ENCODE results near the gene CCL5. TPM values are rescaled to one million over a fixed set of nuclear protein-coding genes. Genes with fewer than 3 reads are reported as not detected.

The CCL5 gene
- total and polyA plus RNA-seq, 2 experiments from 2014 or later, result not detected

DNA sequence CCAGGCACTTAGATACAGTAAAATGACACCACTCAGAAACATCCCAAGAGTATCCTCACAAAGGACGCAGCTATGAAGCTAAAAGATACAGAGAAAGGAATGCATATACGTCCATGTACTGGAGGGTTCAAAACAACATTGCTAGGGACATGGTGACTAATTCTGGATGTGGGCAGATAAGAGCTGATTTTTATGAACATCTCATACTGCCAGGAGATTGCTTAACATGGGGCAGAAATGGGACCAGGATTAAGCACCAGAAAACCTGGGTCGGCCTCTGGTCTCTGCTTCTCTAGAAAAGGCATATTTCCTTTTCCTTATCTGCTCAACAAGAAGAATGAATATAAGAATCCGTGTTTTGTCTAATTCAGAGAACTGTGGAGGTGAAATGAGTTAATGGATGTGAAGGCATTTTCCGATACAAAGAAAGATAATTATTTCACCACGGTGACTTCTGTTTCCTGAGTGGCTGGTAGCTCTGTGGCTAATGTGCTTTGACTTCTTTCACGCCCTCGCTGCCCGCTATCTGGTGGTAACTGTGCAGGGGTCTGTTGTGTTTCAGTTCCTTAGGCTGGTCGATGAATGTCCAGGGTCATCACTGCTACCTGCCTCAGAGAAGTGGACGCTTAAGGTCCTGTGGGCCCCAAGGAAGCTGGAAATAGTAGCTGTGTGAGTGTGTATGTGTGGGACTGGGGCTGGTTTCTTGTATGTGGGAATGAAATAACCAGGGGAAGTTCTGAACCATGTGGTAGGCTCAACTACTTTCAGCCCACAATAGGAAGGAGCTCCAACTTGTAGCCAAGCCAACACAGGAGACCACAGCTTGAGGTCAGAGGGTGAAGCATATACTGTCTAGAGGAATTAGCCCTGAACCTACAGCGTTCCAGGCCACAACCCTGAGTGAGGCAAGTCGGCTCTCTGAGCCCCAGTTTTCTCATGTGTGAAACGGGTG lies 15.8 kb upstream of the CCL5 start:
- H3K27ac ChIP-seq (ENCODE audit: low read depth), result no peak overlapping the region
- no peaks in the 10 kb centered on the region for H3K9me2 ChIP-seq (ENCODE audit: insufficient read depth)
- Mint-ChIP-seq H3K36me3 (ENCODE audit: low read depth) (no peaks in the 10 kb centered on the region), H3K27me3 (ENCODE audit: insufficient read depth, low read depth, poor library complexity) (peaks cover 3% of the 10 kb centered on the region), H3K9me3 (no peaks in the 10 kb centered on the region), H3K4me1 (peaks cover 7% of the 10 kb centered on the region), H3K27ac (no peak overlapping the region), H3K4me3 (no peak overlapping the region)
- no peaks in the 10 kb centered on the region for H3K4me1 ChIP-seq (ENCODE audit: insufficient read depth)
- H3K36me3 ChIP-seq (ENCODE audit: insufficient read depth), result no peaks in the 10 kb centered on the region
- no peak overlapping the region for H3K4me3 ChIP-seq
- H4K20me1 ChIP-seq (replicated peaks; ENCODE audit: insufficient read depth), result no peaks in the 10 kb centered on the region
- DNase-seq (ENCODE audit: low spot score) (no peak), ATAC-seq (no peak)
- no peak overlapping the region for H2AFZ ChIP-seq
- no peaks in the 10 kb centered on the region for H3F3A ChIP-seq (replicated peaks; ENCODE audit: low read depth)
- no peak overlapping the region for H3K4me2 ChIP-seq
- TF ChIP-seq STAT1 (IDR thresholded peaks at IDR 0.05; ENCODE audit: unreplicated experiment) (no peak), ZNF331 (CRISPR knock-in tag; IDR thresholded peaks at IDR 0.05; ENCODE audit: low read depth) (no peak), CREB1 (CRISPR knock-in tag; IDR thresholded peaks at IDR 0.05; ENCODE audit: low read depth) (no peak), EZH2phosphoT487 (IDR thresholded peaks at IDR 0.05; ENCODE audit: unreplicated experiment) (no peak), EZH2 (IDR thresholded peaks at IDR 0.05; ENCODE audit: low read depth, unreplicated experiment) (no peak), ZNF114 (CRISPR knock-in tag; IDR thresholded peaks at IDR 0.05) (no peak), POLR2AphosphoS5 (IDR thresholded peaks at IDR 0.05; ENCODE audit: low read depth) (no peak), JUNB (IDR thresholded peaks at IDR 0.05; ENCODE audit: unreplicated experiment) (no peak), NANOG (IDR thresholded peaks at IDR 0.05; ENCODE audit: borderline replicate concordance) (no peak)
- TF ChIP-seq, protein P1, sequence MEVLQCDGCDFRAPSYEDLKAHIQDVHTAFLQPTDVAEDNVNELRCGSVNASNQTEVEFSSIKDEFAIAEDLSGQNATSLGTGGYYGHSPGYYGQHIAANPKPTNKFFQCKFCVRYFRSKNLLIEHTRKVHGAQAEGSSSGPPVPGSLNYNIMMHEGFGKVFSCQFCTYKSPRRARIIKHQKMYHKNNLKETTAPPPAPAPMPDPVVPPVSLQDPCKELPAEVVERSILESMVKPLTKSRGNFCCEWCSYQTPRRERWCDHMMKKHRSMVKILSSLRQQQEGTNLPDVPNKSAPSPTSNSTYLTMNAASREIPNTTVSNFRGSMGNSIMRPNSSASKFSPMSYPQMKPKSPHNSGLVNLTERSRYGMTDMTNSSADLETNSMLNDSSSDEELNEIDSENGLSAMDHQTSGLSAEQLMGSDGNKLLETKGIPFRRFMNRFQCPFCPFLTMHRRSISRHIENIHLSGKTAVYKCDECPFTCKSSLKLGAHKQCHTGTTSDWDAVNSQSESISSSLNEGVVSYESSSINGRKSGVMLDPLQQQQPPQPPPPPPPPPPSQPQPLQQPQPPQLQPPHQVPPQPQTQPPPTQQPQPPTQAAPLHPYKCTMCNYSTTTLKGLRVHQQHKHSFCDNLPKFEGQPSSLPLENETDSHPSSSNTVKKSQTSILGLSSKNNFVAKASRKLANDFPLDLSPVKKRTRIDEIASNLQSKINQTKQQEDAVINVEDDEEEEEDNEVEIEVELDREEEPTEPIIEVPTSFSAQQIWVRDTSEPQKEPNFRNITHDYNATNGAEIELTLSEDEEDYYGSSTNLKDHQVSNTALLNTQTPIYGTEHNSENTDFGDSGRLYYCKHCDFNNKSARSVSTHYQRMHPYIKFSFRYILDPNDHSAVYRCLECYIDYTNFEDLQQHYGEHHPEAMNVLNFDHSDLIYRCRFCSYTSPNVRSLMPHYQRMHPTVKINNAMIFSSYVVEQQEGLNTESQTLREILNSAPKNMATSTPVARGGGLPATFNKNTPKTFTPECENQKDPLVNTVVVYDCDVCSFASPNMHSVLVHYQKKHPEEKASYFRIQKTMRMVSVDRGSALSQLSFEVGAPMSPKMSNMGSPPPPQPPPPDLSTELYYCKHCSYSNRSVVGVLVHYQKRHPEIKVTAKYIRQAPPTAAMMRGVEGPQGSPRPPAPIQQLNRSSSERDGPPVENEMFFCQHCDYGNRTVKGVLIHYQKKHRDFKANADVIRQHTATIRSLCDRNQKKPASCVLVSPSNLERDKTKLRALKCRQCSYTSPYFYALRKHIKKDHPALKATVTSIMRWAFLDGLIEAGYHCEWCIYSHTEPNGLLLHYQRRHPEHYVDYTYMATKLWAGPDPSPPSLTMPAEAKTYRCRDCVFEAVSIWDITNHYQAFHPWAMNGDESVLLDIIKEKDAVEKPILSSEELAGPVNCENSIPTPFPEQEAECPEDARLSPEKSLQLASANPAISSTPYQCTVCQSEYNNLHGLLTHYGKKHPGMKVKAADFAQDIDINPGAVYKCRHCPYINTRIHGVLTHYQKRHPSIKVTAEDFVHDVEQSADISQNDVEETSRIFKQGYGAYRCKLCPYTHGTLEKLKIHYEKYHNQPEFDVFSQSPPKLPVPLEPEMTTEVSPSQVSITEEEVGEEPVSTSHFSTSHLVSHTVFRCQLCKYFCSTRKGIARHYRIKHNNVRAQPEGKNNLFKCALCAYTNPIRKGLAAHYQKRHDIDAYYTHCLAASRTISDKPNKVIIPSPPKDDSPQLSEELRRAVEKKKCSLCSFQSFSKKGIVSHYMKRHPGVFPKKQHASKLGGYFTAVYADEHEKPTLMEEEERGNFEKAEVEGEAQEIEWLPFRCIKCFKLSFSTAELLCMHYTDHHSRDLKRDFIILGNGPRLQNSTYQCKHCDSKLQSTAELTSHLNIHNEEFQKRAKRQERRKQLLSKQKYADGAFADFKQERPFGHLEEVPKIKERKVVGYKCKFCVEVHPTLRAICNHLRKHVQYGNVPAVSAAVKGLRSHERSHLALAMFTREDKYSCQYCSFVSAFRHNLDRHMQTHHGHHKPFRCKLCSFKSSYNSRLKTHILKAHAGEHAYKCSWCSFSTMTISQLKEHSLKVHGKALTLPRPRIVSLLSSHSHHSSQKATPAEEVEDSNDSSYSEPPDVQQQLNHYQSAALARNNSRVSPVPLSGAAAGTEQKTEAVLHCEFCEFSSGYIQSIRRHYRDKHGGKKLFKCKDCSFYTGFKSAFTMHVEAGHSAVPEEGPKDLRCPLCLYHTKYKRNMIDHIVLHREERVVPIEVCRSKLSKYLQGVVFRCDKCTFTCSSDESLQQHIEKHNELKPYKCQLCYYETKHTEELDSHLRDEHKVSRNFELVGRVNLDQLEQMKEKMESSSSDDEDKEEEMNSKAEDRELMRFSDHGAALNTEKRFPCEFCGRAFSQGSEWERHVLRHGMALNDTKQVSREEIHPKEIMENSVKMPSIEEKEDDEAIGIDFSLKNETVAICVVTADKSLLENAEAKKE (CRISPR knock-in tag; IDR thresholded peaks at IDR 0.05), result no peak
- TF ChIP-seq, protein P2, sequence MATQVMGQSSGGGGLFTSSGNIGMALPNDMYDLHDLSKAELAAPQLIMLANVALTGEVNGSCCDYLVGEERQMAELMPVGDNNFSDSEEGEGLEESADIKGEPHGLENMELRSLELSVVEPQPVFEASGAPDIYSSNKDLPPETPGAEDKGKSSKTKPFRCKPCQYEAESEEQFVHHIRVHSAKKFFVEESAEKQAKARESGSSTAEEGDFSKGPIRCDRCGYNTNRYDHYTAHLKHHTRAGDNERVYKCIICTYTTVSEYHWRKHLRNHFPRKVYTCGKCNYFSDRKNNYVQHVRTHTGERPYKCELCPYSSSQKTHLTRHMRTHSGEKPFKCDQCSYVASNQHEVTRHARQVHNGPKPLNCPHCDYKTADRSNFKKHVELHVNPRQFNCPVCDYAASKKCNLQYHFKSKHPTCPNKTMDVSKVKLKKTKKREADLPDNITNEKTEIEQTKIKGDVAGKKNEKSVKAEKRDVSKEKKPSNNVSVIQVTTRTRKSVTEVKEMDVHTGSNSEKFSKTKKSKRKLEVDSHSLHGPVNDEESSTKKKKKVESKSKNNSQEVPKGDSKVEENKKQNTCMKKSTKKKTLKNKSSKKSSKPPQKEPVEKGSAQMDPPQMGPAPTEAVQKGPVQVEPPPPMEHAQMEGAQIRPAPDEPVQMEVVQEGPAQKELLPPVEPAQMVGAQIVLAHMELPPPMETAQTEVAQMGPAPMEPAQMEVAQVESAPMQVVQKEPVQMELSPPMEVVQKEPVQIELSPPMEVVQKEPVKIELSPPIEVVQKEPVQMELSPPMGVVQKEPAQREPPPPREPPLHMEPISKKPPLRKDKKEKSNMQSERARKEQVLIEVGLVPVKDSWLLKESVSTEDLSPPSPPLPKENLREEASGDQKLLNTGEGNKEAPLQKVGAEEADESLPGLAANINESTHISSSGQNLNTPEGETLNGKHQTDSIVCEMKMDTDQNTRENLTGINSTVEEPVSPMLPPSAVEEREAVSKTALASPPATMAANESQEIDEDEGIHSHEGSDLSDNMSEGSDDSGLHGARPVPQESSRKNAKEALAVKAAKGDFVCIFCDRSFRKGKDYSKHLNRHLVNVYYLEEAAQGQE (IDR thresholded peaks at IDR 0.05; ENCODE audit: unreplicated experiment), result no peak
- TF ChIP-seq, protein P3, sequence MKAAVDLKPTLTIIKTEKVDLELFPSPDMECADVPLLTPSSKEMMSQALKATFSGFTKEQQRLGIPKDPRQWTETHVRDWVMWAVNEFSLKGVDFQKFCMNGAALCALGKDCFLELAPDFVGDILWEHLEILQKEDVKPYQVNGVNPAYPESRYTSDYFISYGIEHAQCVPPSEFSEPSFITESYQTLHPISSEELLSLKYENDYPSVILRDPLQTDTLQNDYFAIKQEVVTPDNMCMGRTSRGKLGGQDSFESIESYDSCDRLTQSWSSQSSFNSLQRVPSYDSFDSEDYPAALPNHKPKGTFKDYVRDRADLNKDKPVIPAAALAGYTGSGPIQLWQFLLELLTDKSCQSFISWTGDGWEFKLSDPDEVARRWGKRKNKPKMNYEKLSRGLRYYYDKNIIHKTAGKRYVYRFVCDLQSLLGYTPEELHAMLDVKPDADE (IDR thresholded peaks at IDR 0.05), result no peak
- TF ChIP-seq, protein P4, sequence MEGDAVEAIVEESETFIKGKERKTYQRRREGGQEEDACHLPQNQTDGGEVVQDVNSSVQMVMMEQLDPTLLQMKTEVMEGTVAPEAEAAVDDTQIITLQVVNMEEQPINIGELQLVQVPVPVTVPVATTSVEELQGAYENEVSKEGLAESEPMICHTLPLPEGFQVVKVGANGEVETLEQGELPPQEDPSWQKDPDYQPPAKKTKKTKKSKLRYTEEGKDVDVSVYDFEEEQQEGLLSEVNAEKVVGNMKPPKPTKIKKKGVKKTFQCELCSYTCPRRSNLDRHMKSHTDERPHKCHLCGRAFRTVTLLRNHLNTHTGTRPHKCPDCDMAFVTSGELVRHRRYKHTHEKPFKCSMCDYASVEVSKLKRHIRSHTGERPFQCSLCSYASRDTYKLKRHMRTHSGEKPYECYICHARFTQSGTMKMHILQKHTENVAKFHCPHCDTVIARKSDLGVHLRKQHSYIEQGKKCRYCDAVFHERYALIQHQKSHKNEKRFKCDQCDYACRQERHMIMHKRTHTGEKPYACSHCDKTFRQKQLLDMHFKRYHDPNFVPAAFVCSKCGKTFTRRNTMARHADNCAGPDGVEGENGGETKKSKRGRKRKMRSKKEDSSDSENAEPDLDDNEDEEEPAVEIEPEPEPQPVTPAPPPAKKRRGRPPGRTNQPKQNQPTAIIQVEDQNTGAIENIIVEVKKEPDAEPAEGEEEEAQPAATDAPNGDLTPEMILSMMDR (conservative IDR thresholded peaks at IDR 0.05; ENCODE audit: low read depth in 2 of 2), result no peak
- no peaks in the 10 kb centered on the region for H3K27me3 ChIP-seq (ENCODE audit: insufficient read depth)
- no peaks in the 10 kb centered on the region for H3K79me2 ChIP-seq (replicated peaks; ENCODE audit: insufficient read depth)

Data from GM23338 (cell line).